Stimulated activated CD8-positive, alpha-beta memory T cell treated with anti-CD3 and anti-CD28 coated beads, Interleukin-4, amount 100 ng/mL, for 48 hours (primary cell): ENCODE measurements around the gene CABYR.
A peak's percentile ranks its signal among the peaks of the same experiment; 100 is the strongest.
"Not testable (repeated sequence)": the region's sequence is repeated elsewhere in the genome, so short reads cannot be mapped to it uniquely, and the experiment has no call there.

Experiments used
- DNase-seq: peaks from one replicate; pipeline ENCODE4 v3.0.0-alpha.2; 2020

The CABYR gene

DNA sequence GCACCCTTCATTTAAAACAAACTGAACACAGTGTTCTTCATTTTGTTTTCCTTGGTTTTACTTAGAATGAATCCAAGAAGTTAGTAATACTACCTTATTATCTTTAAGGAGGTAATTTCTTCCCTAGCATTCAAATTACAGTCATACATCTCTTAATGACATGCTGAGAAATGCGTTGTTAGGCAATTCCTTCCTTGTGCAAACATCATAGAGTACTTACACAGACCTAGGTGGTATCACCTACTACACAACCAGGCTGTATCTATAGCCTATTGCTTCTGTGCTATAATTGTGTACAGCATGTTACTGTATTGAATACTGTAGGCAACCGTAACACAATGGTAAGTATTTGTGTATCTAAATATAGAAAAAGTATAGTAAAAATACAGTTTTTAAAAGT lies 8.4 kb upstream of the CABYR start:
- DNase-seq = no peak

DNA sequence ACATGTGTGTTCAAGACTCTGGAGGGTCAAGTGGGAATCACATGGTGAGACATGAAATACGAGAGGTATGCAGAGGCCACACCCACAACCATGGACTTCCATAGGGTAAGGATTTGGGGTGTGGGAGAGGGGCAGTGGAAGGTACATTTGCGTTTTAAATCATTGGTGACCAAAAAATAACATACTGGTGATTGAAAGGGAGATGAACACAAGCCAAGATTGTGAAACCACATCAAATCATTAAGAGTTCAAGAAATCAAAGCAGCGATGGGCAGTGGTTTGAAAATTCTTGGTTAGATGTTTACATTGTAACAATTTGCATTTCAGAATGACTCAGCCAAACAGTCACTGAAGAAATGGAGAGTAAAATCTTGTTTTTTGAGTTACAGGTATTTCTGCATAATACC lies 1.9 kb upstream of the CABYR start:
- DNase-seq = no peak

DNA sequence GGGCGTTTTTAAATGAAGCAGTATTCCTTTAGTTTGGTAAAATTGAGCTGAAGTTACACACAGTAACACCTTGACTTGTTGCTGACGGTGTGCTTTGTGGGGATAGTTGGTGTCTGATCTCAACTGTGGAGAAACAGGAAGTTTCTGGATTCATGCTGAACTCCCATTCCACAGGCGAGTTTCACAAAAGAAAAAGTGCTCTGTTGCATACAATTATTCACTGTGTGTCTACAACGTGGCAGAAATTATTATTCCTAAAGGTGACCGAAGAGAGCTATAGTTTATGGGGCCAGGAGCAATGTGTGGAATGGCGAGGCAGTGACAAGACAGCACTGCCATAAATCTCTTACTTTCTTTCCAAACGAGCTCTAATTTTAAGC lies 463 bp upstream of the CABYR start:
- DNase-seq = no peak

DNA sequence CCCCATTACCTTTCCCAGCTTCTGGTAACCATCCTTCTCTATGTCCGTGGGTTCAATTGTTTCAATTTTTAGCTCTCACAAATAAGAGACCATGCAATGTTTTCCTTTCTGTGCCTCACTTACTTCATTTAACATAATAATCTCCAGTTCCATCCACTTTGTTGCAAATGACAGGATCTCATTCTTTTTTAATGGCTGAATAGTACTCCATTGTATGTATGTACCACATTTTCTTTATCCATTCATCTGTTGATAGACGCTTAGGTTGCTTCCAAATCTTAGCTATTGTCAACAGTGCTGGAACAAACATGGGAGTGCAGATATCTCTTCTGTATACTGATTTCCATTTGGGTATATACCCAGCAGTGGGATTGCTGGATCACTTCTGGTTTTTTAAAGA lies 1.8 kb downstream of the CABYR start:
- no peak for DNase-seq

DNA sequence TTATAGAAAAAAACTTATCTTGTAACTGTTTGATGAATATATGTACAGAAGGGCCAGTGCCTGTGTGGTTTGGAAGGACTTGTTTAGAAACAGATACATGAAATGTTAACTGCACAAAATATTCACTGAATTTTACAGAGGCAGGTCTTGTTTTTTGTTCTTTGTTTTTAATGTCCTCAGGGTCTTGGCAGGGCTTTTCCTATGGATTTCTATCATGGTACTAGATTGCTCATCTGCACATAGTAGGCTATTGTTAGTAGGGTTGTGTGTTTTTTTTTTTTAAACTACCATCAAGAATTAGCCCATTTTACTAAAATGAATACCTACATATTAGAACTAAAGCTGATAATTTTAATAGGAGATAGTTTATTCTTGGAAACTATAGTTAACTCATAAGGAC lies 3.5 kb downstream of the CABYR start:
- no peak for DNase-seq

DNA sequence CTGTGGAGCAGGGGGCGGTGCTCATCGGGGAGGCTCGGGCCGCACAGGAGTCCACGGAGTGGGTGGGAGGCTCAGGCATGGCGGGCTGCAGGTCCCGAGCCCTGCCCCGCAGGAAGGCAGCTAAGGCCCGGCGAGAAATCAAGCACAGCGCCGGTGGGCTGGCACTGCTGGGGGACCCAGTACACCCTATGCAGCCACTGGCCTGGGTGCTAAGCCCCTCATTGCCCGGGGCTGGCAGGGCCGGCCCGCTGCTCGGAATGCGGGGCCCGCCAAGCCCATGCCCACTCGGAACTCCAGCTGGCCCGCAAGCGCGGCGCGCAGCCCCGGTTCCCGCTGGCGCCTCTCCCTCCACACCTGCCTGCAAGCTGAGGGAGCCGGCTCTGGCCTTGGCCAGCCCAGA lies 10.7 kb downstream of the CABYR start:
- DNase-seq = not testable (repeated sequence)

DNA sequence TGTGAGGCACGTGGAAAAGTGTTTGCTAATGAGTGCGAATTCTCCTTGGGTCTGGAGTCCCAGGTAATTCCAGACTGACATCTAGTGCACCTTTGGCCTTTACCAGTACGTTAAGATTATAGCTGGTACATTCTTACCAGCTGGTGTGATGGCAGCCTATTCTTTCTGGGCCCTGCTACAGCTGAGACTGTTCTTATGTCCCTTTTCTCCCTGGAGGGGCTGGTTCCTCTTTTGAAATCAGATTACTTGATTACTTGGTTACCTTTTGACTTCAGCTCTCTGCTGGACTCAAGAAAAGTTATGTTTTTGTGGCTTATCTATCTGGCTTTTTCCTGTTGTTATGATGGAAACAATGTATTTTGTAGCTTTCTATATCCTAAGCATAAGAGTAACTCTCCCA lies 14.5 kb downstream of the CABYR start:
- no peak for DNase-seq

DNA sequence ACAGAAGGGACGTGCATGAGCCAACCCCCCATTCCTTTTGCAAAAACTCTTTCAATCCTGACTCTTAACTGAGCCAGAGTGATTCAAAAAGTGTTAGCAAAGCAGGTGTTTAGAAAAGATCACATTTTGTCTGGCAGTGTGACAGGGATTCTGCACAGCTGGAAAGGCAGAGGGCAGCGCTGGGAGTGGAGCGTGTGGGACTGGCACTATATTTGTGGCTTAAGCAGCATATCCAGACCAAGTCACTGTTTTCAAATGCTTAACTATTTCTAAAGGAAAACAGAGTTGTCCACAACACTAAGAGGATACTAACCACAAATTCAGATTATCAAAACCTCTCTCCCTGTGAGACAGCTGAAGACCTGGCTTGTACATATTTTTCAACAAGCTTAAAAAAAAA lies 19.0 kb downstream of the CABYR start:
- no peak for DNase-seq

DNA sequence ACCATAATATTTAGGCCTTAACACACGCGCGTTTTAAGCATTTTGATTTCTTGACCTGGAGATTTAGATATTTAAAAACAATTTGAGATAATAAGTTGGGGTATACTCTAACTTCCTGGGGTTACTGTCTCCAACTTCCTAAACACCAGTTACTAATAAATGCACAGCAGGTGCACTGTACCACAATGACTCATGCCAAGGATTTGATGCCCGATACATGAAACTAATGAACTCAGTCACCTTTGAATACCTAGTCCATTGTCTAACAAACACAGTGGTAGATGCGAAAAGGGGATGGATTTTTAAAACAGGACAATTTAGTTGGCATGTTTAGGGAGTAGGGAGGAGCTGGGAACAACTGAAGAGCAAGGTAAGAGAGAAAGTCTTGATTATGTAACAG lies 21.2 kb downstream of the CABYR start:
- DNase-seq = no peak

DNA sequence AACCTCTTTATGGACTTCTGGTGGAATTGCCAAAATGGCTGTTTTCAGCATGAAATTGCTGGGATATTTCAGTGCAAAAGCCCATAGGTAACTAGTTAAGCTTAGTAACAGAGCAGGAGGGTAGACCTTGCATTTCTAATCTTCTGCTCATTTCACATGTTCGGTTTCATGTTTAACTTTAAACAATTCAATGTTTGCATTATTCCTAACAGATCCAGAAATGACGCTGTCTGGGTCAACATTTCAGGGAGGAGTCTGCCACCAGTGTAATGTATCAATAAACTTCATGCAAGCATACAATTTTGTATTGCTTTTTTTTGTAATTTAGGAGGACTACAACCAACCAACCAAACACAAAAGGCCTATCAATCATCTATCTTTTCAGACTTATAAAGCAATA lies 22.4 kb downstream of the CABYR start:
- DNase-seq = no peak

DNA sequence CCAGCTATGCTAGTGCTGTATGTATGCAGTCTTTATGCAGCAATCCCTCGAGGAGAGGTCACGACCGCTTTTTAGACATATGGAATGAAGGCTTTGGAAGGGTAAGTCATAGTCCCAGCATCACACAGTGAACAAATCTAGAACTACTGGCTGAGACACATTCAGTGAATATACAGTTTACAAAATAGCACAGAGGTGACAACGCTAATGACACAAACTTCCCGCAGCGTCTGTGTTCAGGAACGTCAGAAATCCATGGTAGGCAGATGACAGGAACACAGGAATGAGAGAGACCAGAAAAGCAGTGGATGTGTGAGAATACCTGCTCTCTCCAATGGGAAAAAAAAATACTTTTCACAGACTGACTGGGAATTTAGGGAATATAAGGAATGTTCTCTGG lies 29.6 kb downstream of the CABYR start:
- no peak for DNase-seq

DNA sequence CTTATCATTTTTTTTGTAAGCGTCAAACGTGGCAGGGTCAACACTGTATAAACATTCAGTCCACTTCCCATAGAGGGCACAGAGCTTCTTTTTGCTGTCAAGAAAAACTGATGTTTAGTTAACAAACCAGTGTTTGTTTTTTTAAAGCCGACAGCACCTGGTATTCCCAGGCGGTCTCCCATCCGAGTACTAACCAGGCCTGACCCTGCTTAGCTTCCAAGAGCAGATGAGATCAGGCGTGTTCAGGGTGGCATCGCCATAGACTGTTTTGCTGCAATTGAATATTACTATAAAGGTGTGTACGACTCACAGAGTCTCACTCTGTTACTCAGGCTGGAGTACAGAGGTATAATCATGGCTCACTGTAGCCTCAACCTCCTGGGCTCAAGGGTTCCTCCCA lies 31.5 kb downstream of the CABYR start:
- DNase-seq = no peak

DNA sequence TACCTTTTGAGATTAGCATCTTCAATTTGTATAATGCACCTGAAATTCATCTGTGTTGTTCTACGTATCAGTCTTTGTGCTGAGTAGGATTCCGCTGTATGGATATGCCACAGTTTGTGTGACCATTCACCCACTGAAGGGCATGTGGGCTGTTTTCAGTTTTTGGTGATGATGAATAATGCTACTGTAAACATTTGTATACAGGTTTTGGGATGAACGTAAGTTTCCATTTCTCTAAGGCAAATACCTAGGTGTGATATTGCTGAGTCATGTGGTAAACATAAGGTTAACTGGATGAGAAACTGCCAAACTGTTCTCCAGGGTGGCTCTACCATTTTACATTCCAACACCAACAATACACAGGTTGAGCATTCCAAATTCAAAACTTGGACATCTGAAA lies 35.1 kb downstream of the CABYR start:
- no peak for DNase-seq

DNA sequence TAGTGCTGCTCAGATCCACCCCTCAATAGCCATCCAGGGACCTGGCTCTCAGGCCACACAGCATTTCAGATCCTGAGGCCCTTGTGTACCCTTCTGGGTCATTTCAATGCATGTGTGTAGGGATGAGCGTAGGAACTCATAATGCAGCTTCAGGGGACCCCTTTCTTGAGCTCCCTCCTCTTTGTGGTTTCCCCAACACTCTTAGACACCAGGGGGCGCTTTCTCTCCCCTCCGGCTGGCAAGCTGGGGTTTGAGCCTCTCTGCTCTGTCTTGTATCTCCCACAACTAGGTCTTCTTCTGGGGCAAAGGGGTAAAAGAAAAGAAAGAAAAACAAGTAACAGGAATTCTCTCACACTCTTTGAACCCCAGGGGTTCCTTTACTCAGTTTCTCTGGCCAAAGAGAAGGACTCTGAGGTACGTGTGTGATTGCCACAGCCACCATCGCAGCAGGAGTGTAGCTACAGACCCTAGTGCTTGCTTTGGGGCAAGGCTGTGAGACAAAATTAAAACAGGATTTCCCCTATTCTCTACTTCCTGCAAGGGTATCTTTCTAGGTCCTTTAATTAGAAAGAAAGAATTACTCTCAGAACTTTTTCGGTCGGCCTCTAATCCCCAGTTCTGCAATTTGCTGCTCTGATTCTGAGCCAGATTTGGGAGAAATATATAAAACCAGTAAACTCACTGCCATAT lies 38.0 kb downstream of the CABYR start:
- peak; percentile 80 for DNase-seq

DNA sequence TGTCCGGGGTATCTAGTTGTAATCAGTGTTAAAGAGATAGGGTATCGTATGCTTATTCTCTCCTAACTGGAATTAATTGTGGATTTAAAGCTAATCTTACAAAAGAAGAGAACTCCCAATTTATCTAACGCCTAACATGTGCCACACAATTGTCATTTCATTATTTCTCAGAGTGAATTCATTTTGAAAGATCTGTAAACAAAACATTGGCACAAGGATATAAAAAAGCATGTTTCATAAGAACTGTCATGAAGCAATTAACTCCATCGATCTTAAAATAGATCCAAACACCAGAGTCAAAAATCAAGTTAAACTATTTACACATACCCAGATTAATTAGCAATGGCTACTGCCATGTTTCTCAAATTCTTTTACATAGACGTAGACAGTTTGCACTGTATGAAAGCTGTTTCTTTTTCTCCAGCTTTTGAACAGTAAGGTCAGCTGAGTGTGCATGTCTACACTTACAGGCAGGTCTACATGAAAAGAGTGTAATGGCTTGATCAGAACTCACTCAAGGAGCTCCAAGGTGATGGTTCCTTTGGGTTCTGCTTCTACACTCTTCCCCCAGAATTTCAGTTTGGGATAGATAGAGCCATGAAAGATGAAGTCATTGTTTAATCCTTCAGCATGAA lies 38.8 kb downstream of the CABYR start:
- DNase-seq = no peak

DNA sequence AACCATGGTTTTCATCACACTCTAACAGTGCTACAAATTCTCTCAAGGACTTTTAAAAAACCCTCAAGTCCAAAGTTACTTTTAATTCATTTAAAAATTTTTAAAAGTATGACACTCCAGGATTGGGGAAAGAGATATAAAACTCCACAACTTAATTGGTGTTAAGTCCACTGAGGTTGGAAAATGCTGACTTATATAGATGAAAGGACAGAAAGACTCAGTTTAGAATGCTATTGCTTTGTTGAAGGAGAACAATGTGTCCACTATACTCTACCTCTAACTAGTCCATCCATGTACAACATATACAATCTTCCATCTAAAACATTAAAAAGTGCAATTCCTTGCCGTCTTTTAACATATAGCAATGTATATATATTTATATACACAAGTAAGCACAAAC lies 41.2 kb downstream of the CABYR start:
- DNase-seq = no peak

DNA sequence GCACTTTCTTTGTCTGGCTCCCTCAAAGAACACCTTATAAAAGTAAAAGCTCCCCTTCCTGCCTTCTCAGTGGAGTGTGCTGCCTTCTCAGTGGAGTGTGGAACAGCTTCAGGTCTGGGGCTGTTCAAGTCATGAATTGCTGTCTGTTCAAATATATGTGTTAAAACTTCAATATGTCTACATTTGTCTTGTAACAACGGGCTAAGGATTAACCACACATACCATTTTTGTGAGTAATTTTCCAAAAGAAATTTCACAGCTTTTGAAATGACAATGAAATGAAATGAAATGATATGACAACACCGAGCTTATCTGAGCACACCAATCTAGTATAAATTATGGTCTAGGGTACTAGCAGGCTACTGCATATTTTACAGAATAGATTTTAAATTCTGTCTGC lies 42.9 kb downstream of the CABYR start:
- DNase-seq = no peak

DNA sequence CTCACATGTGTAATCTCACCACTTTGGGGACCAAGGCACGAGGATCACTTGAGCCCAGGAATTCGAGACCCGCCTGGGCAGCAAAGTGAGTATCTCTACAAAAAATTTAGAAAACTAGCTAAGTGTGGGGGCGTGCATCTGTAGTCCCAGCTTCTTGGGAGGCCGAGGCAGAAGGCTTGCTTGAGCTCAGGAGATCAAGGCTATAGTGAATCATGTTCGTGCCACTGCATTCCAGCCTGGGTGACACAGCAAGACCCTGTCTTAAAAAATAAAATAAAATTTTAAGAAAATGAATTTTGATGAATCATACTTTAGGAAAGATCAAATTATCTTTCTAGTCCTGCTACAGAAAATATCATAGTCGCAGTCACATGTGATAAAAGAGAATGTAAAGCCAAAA lies 46.9 kb downstream of the CABYR start:
- DNase-seq = no peak

DNA sequence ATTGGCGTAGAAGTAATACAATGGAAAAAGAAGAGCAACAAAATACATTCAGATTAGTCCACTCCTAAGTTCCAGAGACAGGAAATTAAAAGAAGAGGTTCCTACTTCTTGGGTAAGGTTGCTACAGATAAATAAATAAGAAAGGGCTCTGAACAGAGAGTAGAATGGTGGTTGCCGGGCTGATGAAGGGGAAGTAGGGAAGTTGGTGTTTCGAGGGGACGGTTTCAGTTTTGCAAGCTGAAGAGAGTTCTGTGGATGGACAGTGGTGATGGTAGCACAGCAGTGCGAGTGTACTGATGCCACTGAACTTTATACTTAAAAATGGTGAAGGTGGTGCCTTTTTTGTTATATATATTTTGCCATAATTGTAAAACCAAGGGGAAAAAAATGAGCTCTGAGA lies 48.2 kb downstream of the CABYR start:
- DNase-seq = no peak

DNA sequence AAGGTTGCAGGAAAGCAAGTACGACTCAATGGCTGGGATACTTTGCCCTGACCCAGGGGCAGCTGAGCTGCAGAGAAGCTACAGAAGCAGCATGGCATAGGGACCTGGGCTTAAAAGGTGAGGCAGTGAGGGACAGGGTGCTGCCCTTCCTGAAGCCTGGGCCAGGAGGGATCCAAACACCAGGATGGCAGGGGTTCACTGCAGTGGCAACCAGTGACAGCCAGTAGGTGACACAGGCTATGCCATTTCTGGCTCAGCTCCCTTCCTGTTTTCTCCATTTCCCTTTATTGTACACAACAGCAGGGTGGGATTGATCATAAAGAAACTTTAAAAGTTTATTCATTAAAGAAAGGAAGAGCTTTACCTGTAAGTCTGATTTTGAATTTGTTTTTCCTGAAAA lies 48.8 kb downstream of the CABYR start:
- no peak for DNase-seq

DNA sequence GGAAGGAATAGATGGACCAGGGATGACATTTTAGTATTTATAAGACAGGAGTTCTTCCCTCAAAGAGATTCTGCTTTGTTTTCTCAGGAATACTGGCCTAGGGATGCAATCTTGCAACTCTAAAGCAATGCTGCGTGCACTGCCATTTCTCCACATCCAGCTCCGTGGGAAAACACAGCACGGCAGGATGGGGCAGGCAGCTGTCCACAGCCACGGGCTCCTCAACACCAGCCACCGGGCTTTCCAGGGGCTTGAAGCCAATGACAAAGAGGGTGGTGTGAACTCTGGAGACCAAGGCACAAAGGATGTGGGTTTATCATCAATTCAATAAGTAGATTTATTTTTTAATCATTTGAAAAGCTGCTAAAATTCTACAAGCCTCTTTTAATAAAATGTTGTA lies 49.3 kb downstream of the CABYR start:
- no peak for DNase-seq

DNA sequence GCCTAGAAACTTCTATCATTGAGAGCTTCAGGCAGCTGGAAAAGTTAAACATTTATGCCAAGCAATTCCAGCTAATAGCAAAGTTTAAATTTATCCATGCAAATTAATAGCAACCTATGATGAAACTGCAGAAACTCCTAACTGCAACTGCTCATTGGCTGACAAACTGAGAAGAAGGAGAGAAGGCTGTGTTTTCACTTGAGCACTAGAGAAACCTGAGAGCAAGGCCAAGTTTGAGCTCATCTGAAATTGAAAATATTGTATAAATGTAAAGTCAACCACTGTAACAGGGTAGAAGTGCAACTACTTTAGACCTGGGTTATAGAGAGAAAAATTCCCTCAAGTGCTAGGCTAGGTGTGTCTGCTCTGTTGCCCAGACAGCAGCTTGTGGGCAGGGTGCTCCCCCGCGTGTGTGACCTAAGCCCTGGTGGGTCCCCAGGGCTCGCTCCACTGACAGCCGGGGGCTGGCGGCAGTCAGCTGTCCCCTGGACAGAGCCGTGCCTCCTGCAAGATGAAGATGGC lies 50.2 kb downstream of the CABYR start:
- no peak for DNase-seq

DNA sequence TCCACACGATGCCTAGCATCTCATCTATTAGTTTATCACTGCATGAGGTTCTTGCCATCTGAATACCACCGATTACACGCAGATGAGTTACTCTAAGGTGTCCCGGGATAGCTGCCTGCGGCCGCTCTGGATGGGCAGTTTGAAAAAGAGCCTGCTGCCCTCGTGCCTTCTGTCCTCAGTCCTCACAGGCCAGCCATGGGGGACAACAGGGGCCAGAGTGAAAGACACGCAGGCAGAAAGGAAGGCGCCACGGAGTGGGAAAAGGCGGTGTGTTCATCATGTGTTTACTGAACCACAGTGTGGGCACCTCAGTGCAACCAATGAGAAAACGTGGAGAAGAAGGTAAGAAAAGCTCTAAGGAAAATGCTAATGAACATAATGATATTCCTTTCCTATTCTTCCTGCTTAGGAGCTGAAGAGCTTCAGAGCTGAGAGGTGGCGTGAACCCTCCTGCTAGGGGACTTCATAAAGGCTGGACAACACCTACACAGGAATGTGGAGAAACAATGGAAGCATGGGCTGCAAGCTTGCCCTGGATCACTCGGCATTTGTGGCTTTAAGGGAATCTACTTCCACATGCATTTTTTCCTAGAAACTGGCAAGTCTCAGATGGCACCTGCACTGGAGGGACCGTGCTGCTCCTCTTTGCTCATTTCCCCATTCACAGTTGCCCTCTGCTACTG lies 50.9 kb downstream of the CABYR start:
- no peak for DNase-seq

DNA sequence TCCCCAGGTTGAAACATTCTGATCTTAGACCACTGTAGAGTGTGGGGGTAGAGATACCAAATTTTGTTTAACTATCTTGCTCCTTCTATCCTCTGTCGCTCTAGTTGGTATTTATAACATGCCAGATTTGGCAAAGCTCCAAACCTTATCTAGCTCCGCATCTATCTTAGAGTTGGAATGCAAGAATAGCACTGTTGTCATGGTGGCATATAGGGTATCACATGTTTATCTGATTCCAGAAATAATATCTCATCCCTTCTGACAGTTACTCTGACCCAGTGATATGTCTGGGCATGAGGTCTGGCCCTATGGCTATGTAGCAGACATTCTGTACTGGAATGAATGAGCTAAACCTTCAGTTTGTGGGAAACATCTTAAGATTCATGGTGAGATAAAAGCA lies 51.7 kb downstream of the CABYR start:
- DNase-seq = no peak
